Measurements from ENCODE around the gene SVIP. TPM values are rescaled to one million over a fixed set of nuclear protein-coding genes. Genes with fewer than 3 reads are reported as not detected.

SVIP gene, protein sequence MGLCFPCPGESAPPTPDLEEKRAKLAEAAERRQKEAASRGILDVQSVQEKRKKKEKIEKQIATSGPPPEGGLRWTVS
- total RNA-seq (13.2 and 13.4 TPM in 2 replicates), polyA plus RNA-seq (13.4 and 14.9 TPM in 2 replicates)

DNA sequence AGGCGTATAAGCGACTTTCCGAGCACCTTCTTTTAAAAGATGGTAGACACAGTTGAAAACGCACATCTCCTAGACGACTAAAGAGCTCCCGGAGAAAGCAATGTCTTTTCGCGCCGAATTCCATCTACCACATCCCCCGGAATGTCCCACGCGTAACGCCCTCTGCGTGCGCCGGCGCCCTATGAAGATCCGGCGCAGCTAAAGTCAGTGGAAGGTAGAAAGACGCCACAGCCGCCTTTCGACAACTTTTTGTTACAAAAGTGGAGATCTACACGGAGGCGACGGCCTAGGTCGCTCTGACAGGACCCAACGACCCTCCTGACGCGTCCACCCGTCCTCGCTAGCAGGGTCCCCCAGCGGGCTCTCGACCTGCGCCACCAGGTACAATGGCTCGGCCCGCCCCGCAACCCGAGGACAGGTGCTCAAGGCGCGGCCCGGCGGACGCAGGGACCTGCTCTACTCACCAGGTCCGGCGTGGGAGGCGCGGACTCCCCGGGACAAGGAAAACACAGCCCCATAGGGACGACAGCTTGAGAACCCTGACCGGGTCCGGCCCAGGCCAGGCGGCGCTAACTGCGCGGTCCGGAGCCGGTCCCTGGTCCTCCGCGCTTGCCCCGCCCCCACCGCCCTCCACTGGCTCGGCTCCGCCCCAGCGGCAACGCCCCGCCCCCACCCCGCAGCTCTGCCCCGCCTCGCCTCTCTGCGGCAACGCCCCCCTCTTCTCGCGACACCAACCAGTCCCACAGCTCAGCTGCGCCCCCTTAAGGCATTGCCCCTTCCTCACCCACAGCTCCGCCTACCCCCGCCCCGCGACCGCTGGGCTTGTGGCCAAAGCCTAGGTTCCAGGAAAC lies at the start of gene SVIP:
Gene SVIP, minus strand, starts transcription at position 571 of the 851 bp plus-strand sequence. Its CDS starts 53 bp downstream, at position 518.
- Histone ChIP-seq H3K9me2 (replicated peaks; ENCODE audit: insufficient read depth) (no peaks in the 10 kb centered on the region), H3K9me3 (ENCODE audit: low read depth) (no peaks in the 10 kb centered on the region), H3K4me2 (peak within 1 kb of the TSS; percentile 70), H3K36me3 (replicated peaks; ENCODE audit: insufficient read depth, low read depth) (no peaks in the 10 kb centered on the region), H3K27me3 (no peaks in the 10 kb centered on the region), H4K20me1 (ENCODE audit: insufficient read depth, poor library complexity, severe bottlenecking) (no peaks in the 10 kb centered on the region), H3K27ac (peak within 1 kb of the TSS; percentile 88), H3K4me3 (peak within 1 kb of the TSS; percentile 58), H3K4me1 (ENCODE audit: insufficient read depth) (no peaks in the 10 kb centered on the region), H3K79me2 (peaks cover 9% of the 10 kb centered on the region), H2AFZ (peak within 1 kb of the TSS; percentile 93)
- no peak for TF ChIP-seq EZH2phosphoT487 (IDR thresholded peaks at IDR 0.05; ENCODE audit: low read depth, severe bottlenecking, unreplicated experiment)
- TF ChIP-seq EZH2 (IDR thresholded peaks at IDR 0.05; ENCODE audit: borderline replicate concordance): no peak
- TF ChIP-seq, protein P1, sequence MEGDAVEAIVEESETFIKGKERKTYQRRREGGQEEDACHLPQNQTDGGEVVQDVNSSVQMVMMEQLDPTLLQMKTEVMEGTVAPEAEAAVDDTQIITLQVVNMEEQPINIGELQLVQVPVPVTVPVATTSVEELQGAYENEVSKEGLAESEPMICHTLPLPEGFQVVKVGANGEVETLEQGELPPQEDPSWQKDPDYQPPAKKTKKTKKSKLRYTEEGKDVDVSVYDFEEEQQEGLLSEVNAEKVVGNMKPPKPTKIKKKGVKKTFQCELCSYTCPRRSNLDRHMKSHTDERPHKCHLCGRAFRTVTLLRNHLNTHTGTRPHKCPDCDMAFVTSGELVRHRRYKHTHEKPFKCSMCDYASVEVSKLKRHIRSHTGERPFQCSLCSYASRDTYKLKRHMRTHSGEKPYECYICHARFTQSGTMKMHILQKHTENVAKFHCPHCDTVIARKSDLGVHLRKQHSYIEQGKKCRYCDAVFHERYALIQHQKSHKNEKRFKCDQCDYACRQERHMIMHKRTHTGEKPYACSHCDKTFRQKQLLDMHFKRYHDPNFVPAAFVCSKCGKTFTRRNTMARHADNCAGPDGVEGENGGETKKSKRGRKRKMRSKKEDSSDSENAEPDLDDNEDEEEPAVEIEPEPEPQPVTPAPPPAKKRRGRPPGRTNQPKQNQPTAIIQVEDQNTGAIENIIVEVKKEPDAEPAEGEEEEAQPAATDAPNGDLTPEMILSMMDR (IDR thresholded peaks at IDR 0.05; ENCODE audit: poor library complexity): peak; percentile 70
- 3% methylated on average over 52 of the region's 79 CpGs for WGBS (ENCODE audit: low lambda C conversion rate, missing lambda C conversion rate)
- DNase-seq (ENCODE audit: low spot score): peak; percentile 96

DNA sequence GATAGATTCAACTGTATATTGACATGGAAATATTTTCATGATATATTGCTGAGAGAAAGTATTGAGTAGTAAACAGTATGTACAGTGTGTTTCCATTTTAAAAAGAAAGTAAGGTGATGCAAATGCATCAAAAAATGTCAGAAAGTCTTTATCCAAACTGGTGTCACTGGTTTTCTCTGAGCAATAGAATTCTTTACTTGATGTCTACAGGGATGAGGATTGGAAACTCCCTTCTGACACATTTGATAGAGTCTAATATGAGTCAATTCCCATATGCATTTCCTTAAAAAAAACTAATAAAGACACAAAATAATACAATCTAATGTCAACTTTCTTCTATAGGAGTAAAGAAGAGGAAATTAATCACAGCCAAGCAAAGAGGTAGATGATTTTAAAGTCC lies 49.0 kb upstream of the SVIP start:
- TF ChIP-seq EZH2 (IDR thresholded peaks at IDR 0.05; ENCODE audit: borderline replicate concordance): no peak
- no peak for TF ChIP-seq EZH2phosphoT487 (IDR thresholded peaks at IDR 0.05; ENCODE audit: low read depth, severe bottlenecking, unreplicated experiment)
- TF ChIP-seq, protein P1 (IDR thresholded peaks at IDR 0.05; ENCODE audit: poor library complexity): no peak
- no peaks in the 10 kb centered on the region for H3K9me2 ChIP-seq (replicated peaks; ENCODE audit: insufficient read depth)
- H3K79me2 ChIP-seq: no peaks in the 10 kb centered on the region
- H2AFZ ChIP-seq: no peak overlapping the region
- H3K27me3 ChIP-seq: no peaks in the 10 kb centered on the region
- H4K20me1 ChIP-seq (ENCODE audit: insufficient read depth, poor library complexity, severe bottlenecking): no peaks in the 10 kb centered on the region
- no peak for DNase-seq (ENCODE audit: low spot score)
- H3K4me3 ChIP-seq: no peak overlapping the region
- H3K9me3 ChIP-seq (ENCODE audit: low read depth): no peaks in the 10 kb centered on the region
- H3K4me2 ChIP-seq: no peak overlapping the region
- H3K27ac ChIP-seq: no peak overlapping the region
- H3K36me3 ChIP-seq (replicated peaks; ENCODE audit: insufficient read depth, low read depth): no peaks in the 10 kb centered on the region
- H3K4me1 ChIP-seq (ENCODE audit: insufficient read depth): no peaks in the 10 kb centered on the region

DNA sequence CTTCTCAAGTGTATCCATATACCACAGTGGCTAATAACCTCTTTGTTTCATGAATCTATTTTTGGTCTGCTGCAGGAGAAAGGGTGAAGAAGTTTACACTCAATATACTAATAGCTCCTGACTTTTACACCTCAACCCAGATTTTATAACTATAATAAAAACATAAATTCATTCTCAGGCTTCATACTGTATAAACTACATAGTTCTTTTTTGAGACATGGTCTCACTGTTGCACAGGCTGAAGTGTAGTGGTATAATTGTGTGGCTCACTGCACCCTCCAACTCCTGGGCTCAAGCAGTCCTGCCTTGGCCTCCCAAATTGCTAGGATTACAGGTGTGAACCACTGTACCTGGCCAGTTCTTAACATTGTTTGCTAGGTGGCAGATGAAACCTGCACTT lies 48.4 kb upstream of the SVIP start:
- H3K9me3 ChIP-seq (ENCODE audit: low read depth): no peaks in the 10 kb centered on the region
- no peak overlapping the region for H3K4me2 ChIP-seq
- H3K79me2 ChIP-seq: no peaks in the 10 kb centered on the region
- no peak overlapping the region for H3K27ac ChIP-seq
- DNase-seq (ENCODE audit: low spot score): no peak
- H3K9me2 ChIP-seq (replicated peaks; ENCODE audit: insufficient read depth): no peaks in the 10 kb centered on the region
- TF ChIP-seq EZH2 (IDR thresholded peaks at IDR 0.05; ENCODE audit: borderline replicate concordance) (no peak), EZH2phosphoT487 (IDR thresholded peaks at IDR 0.05; ENCODE audit: low read depth, severe bottlenecking, unreplicated experiment) (no peak)
- TF ChIP-seq, protein P1 (IDR thresholded peaks at IDR 0.05; ENCODE audit: poor library complexity): no peak
- H2AFZ ChIP-seq: no peak overlapping the region
- H3K27me3 ChIP-seq: no peaks in the 10 kb centered on the region
- H3K4me1 ChIP-seq (ENCODE audit: insufficient read depth): no peaks in the 10 kb centered on the region
- no peak overlapping the region for H3K4me3 ChIP-seq
- no peaks in the 10 kb centered on the region for H4K20me1 ChIP-seq (ENCODE audit: insufficient read depth, poor library complexity, severe bottlenecking)
- no peaks in the 10 kb centered on the region for H3K36me3 ChIP-seq (replicated peaks; ENCODE audit: insufficient read depth, low read depth)
